HTR-8/SVneo (cell line): ENCODE data around the gene PIGL.
"Not testable (repeated sequence)": the region's sequence is repeated elsewhere in the genome, so short reads cannot be mapped to it uniquely, and the experiment has no call there.

Experiments
- DNase-seq: peaks from one replicate; pipeline ENCODE4 v3.0.0; 2011; ENCODE audit warnings: low spot score, mixed read lengths; ENCODE audit not compliant: insufficient read length
- FAIRE-seq: peaks from 2 replicates; lab custom pipeline; 2011; peaks lifted over from hg19 to GRCh38; lab: Jason Lieb, UNC

The PIGL gene

DNA sequence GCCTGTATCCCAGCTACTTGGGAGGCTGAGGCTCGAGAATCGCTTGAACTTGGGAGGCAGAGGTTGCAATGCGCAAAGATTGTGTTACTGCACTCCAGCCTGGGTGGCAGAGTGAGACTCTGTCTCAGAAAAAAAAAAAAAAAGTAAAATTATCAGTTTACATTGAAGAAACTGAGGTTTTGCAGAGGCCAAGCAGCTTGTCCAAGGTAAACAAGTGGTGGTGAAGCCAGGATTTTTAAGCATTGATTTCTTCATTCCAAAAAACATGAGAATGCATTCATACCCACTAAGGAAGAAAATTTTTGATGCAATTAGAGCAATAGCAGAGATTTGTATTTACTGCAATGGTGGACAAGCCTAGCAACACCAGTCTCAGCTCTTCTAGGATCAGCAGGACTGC is 83.5 kb downstream of the PIGL start:
- DNase-seq (no peak), FAIRE-seq (no peak)

DNA sequence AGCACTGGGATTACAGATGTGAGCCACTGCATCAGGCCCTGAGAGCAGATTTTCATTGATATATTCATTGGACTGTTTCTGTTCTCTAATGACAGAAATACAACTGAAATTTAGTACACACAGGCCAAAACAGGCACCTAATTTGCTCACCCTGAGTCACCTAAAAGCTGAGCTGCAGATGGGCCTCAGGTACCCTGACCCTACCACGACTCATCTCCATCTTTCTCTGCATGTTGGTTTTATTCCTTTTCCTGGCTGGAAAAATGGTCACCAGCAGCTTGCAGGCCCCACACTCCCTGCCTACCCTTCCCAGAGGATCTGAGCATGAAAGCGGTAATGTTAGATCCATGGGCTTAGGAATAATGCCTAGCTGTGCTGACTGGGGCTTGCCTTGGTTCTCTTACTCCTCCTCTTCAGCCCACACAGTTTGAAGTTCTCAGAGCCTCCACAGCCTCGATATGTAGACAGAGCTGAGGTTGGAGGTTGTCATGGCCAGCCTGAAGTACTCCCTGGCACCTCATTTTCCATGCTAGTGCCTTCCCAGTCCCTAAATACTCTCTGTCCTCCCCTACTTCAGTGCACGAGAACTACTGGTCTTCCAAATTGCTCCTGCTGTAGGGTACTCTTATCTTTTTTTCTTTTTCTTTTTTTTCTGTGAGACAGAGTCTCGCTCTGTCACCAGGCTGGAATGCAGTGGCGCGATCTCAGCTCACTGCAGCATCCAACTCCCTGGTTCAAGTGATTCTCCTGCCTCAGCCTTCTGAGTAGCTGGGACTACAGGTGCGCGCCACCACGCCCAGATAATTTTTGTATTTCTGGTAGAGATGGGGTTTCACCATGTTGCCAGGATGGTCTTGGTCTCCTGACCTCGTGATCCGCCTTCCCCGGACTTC is 85.2 kb downstream of the PIGL start:
- no peak for FAIRE-seq

DNA sequence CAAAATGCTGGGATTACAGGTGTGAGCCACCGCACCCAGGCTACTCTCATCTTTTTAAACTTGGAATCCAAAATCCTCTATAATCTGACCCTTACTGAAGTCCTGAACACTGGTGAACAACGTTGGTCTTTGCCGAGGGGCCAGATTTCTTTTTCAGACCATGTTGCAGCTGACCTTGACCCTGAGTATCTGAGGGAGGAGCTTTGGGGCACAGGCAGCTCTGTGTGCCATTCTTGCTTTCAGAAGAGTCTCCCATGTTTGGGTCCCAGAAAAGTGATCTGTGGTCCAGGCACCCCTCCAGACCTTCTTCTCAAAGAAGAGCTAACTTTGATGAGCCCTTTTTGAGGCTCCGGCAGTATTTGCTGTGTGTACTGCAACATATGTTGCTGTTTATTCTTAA is 85.8 kb downstream of the PIGL start:
- no peak for DNase-seq
- FAIRE-seq = no peak

More for the DNA sequence above, 85.2 kb downstream of the PIGL start:
- DNase-seq = no peak

DNA sequence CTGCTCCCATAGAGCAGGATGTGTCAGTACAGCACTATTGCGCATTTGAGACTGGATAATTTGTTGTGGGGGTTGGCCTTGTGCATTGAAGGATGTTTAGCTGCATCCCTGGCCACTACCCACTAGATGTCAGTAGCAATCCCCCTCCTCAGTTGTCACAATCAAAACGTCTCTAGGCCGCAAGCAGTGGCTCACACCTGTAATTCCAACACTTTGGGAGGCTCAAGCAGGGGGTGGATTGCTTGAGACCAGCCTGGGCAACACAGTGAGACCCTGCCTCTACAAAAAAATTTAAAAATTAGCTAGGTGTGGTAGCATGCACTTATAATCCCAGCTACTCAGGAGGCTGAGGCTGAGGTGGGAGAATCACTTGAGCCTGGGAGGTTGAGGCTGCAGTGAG is 87.8 kb downstream of the PIGL start:
- FAIRE-seq (peak; percentile 79), DNase-seq (no peak)

DNA sequence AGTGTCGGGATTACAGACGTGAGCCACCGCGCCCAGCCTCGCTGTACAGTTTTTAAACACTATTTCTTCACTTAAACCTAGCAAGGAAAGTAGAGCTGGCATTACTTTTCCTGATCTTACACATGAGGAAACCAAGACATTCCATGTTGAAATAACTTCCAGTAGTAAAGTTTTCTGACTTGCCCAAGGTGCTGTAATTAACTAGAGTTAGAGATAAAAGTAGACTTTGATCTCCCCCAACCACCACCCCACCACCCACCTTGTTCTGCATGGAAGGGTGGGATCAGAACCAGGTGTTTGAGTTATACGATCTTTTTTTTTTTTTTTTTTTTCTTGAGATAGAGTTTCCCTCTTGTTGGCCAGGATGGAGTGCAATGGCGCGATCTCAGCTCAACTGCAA is 89.2 kb downstream of the PIGL start:
- FAIRE-seq (no peak), DNase-seq (no peak)

DNA sequence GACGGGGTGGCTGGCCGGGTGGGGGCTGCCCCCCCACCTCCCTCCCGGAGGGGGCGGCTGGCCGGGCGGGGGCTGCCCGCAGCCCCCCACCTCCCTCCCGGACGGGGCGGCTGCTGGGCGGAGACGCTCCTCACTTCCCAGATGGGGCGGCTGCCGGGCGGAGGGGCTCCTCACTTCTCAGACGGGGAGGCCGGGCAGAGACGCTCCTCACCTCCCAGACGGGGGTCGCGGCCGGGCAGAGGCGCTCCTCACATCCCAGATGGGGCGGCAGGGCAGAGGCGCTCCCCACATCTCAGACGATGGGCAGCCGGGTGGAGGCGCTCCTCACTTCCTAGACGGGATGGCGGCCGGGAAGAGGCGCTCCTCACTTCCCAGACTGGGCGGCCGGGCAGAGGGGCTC is 95.1 kb downstream of the PIGL start:
- FAIRE-seq, DNase-seq: not testable (repeated sequence)

DNA sequence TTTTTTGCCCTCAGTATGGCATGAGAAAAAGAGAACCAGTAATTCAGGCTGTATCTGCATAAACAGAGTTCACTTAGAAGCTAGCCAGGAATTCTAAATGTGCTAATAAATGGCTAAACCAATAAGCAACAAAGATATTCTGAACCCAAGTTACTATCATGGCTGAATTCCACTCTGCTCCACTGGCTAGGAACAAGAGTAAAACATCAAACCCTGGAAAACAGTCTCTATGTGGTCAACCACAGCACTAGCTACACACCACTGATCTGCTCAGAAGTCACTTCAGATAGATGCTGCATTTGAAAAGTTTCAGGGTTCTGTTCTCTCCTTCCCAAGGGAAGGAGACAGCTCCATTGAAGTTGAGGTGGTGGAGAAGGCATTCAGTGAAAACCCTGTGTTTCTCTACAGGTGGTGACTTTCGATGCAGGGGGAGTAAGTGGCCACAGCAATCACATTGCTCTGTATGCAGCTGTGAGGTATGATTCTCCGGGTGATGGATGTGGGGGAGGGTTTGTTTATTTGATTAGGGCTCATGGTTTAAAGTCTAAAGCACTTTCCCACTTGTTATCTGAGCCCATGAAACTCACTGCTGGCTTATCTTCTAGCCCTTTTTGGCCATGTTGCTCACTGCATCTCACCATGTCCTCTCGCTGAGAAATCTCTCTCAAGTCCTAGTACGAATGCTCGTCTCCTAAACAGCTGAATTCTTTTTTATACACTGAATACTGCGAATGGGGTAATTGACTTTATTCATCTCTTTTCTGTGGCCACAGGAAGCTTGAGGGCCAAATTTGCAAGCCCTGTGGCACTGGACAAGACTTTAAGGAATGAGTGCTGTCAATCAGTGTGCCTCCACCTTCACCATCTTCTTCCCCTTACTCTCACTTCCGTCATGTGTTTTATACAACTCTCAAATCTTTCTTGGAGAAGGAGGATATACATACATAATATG is 96.4 kb downstream of the PIGL start:
- DNase-seq (no peak), FAIRE-seq (no peak)

DNA sequence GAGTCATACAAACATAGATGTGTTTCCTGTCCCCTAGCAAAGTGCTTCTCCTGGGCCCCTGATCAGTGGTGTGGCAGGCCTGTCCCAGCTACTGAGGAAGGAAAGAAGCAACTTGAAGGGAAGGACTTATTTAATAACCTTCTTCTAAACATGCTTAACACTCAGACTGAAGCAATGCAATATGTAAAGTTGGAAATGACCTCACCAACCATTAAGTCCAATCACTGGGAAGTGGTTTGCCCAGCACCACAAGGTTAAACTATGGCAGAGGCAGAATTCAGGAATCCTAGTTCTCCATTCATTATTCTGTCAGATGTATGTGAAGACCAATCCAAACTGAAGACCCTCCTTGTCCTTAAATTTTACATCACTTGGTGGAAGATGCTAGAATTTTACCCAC is 97.2 kb downstream of the PIGL start:
- FAIRE-seq = peak; percentile 36

DNA sequence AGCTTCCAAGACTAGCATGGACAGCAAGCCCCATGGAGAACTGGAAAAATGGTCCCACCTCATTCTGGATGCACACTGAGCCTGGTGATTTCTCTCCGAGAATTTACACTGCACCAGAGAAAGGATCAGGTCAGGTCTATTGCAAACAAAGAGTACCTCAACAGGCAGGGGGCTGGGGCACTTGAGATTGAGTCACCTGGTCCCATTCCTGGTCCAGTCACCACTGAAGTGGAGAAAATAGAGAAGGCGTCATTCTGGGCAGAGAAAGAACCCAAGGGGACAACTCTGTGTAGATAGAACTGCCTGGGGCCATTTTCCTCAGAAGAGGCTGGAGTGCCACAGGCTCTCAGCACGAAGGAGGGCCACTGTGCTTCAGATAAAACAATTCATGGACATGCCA is 97.8 kb downstream of the PIGL start:
- DNase-seq (no peak), FAIRE-seq (no peak)

More for the DNA sequence above, 97.2 kb downstream of the PIGL start:
- no peak for DNase-seq

DNA sequence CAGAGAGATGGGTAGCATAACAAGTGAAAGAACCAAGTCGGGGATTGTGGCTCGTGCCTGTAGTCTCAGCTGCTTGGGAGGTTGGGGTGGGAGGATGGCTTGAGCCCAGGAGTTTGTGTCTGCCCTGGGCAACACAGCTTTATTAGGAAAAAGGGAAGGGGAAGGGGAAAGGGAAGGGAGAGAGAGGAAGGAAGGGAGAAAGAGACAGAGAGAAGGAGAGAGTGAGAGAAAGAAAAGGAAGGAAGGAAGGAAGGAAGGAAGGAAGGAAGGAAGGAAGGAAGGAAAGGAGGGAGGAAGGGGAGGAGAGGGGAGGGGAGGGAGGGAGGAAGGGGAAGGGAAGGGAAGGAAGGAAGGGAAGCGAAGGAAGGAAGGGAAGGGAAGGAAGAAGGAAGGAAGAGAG is 103.0 kb downstream of the PIGL start:
- DNase-seq = no peak
- no peak for FAIRE-seq

DNA sequence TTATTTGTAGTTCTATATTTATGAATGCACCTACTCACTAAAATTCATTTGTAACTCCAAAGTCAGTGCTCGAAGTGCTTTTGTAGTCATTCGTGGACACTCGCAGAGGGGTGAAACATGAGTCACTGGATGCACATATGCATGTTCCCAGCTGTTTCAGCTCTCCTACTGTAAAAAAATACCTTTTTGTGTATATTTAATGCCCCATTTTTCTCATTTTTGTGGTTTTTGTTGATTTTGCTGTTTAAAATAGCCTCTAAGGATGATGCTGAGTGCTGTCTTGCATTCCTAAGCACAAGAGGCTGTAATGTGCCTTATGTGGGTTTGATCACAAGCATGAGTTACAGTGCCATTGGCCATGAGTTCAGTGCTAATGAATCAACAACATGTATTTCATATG is 105.6 kb downstream of the PIGL start:
- peak; percentile 75 for FAIRE-seq
- no peak for DNase-seq

DNA sequence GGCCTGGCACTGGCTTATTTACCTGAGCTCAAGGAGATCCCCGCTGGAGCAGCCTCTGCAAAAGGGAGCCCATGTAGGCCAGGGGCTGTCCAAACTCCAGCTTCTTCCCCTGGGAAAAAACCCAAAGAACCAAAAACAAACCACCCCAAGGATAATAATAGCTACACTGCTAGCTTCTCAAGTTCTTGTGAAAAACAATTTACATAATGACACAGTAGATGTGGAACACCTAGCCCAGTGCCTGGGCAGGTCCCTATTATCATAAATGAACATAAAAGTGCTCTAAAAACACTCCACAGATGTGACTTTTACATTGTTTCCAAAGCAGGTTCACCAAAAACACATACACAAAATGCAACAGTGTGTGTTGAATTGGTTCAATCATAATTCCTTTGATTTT is 109.0 kb downstream of the PIGL start:
- DNase-seq (no peak), FAIRE-seq (no peak)

DNA sequence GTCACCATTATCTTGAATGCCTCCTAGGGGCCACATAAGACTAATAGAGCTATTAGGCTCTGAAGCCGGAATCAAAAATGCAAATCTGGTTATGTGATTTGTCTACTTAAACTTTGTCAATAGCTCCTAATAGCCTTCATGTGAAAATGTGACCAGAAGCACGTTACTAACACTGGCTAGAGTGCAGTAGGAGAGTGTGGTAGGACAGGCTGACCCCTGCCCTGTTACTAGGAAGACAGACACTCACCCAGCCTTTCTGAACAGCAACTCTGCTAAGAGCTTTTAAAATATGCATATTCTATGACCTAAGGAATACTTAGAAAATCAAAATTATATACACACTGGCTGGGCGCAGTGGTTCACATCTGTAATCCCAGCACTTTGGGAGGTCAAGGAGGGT is 110.0 kb downstream of the PIGL start:
- DNase-seq = no peak
- FAIRE-seq = no peak

DNA sequence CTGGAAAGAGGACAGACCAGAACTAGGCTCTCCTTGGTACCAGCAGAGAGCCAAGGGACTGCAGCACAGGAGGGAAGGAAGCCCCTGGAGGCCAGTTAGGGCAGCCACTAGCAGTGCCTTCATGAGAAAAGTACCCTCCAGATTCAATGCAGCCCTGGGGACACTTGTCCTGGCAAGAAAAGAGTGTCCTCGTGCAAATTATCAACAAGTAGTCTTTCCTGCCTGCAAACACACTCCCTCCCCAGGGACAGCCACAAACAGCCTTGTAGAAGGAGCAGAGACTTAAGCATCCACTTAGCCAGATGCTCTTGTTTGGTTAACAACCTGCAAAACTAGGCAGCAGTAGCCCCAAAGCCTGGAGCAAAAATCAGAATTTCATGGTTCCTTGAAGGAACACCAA is 112.0 kb downstream of the PIGL start:
- DNase-seq = peak; percentile 44
- peak; percentile 49 for FAIRE-seq

DNA sequence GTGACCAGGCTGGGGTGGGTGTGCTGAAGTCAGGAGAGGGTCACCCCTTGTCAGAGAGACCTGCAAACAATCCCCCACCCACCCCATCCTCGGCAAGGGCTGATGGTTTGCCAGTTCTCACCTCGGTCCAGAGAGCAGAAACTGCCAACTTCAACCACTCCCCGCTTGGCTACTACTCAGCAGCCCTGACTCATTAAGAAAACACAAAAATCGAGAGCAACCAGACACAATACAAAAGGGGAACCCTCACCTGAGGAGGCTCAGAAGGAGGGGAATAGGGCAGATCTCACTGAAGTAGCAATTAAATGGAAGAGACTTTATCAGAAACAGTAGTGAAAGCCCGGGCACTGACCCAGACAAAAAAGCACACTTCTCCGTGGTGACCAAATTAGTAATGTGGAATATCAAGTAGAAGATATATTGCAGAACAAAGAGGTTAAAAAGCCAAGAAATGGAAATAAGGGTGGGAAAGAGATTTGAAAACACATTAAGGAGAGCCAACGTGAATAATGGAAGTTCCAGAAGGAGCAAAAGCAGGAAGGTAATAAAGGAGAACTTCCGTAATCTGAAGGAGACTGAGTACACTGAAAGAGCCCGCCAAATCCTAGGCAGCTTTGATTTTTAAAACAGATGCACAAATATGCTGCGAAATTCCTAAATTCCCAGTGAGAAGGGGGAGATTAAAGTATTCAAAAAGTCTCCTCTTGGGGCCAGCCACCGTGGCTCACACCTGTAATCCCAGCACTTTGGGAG is 112.7 kb downstream of the PIGL start:
- FAIRE-seq (peak; percentile 60), DNase-seq (peak; percentile 71)

DNA sequence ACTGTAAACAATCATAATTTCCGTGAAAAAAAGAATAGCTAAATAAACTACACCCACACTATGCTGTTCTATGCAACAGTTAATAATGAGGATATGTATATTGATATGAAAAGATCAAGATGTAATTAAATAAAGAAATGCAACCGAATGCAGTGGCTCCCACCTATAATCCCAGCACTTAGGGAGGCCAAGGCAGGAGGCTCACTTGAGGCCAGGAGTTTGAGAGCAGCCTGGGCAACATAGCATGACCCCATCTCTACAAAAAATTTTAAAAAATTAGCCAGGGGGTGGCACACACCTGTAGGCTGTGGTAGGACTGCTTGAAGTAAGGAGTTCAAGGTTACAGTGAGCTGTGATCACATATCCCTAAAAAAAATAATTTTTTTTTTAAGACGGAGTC is 121.4 kb downstream of the PIGL start:
- DNase-seq (no peak), FAIRE-seq (no peak)

DNA sequence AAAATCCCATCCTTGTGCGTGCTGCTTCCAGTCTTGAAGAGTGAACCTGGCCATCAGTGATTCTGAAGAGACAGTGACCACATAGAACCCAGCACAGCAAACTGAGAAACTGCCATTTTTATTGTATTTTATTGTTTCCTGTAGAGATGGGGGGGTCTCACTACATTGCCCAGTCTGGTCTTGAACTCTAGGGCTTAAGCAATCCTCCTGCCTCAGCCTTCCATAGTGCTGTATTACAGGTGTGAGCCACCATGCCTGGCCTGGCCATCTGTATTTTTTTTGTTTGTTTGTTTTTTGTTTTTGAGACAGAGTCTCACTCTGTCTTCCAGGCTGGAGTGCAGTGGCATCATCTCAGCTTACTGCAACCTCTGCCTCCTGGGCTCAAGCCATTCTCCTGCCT is 122.4 kb downstream of the PIGL start:
- no peak for FAIRE-seq
- no peak for DNase-seq

DNA sequence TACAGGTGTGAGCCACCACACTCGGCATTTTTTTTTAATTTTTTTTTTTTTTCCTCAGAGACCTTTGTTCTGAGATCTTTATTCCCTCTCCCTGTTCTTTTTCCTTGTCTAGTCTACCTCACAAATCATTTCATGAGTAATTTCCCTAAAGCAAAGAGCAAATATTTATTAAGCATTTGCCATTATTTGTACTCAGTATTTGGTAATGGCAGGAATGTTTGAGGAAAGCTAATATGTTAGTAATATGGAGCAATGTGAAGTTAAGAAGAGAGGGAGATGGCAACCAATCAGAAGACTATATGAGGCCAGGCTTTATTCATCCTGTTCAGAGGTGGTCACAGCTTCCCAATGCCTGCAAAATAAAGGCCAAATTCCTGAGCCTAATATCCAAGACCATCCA is 122.9 kb downstream of the PIGL start:
- FAIRE-seq = no peak
- DNase-seq = no peak

DNA sequence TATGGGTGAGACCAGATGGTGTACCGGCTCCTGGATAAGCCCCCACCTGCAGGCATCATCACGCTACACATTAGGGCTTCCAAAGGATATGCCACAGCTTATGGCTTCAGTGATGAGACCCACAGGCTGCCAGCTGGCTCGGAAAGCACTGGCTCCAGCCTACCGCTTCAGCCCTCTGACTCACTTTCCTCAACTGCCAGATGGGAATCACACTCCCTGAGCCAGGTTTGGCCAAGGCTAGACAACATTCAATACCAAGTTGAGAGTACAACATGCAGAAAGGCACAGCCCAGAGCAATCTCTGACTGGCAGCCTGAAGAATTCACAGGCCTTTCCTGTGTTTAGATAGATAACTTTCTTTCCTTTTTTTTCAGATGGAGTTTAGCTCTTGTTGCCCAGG is 126.0 kb downstream of the PIGL start:
- FAIRE-seq (peak; percentile 40), DNase-seq (no peak)

DNA sequence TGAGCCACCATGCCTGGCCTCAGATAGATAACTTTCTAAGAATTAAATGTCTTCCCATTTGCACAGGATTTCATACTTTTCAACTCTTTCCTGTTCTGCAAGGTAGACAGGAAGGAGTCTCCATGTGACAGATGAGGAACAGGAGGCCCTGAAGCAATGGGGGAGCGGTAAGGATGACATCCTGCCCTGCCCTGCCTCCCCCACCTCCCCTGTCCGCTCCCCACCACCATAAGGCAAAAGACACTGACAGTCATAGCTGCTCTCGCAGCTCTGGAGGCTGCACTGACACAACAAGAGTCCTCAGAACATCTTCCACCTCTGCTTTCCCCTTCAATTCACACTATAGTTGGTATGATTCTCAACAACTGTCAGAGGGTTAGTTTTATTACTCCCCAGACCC is 126.6 kb downstream of the PIGL start:
- DNase-seq (no peak), FAIRE-seq (no peak)
